Stimulated activated naive CD4-positive, alpha-beta T cell treated with Interleukin-2 at 50 U/mL for 16 hours (primary cell): ENCODE results near the gene MEGF6.

ENCODE experiments used
- DNase-seq: peaks from one replicate; lab custom pipeline; 2025; lab: John Stamatoyannopoulos, UW

Gene MEGF6

DNA sequence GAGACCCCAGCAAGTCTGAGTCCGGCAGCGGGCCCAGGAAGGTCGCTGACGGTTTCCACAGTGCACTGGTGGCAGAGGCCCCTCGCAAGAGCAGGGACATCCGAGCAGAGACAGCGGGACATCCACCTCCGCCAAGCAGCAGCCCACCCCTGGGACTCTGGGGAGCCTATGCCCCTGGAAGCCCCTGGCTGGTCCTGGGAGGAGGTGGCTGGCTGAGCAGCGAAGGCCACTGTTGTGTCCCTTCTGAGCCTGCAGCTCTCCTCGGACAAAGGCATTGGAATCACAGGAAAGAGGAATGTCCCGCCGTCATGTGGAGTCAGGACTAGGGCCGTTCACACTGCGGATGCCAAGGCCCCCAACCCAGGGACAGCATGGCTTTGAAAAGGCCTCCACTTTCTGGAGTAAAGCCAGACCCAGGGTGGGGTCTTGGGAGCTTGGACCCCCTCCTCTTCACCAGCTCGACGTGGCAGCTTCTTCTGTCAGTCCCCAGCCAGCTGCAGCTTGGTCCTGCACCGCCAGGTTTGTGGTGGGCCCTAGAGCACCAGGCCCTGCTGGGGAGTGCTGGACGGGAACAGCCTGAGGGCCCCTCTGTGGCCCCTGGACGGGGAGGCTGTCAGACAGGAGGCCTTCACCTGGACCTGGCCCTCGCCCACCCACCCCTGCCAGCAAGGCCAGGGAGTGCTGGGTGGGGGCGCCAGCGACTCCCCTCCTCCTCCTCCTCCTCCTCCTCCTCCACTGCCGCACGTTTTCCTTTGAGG is 1.4 kb downstream of the MEGF6 start:
- no peak for DNase-seq

GRCh38 chr1:3609016-3609768 is 2.1 kb downstream of the MEGF6 start:
- DNase-seq, result no peak

- DNase-seq, result no peak
Observed at GRCh38 chr1:3608154-3608553, 3.2 kb downstream of the MEGF6 start.

GRCh38 chr1:3607703-3608065 is 3.6 kb downstream of the MEGF6 start:
- no peak for DNase-seq

GRCh38 chr1:3606779-3607702 is 4.3 kb downstream of the MEGF6 start:
- no peak for DNase-seq

- no peak for DNase-seq
Observed at GRCh38 chr1:3604997-3605823, 6.1 kb downstream of the MEGF6 start.

DNA sequence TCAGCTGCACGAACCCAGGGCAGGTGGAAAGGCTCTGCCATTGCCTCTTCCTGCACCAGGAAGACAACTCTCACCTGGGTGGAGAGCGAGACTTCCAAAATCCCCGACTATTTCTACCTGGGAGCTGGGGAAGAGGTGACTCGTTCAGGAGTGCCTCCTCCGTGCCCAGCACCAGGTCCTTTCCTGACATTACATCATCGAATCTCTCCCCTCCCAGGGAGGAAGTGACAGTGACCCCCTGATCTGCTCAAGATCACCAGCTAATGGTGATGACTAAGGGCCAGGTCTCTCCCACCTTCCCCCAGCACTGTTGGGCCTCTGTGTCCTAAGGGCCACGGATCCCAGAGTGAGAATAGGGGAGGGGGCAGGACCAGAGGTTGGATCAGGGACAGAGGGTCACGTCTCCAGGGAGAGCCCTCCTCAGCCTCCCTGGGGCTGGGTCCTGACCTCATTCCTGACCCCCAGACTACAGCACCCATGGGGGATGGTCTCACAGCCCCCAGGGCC is 6.8 kb downstream of the MEGF6 start:
- DNase-seq, result no peak

GRCh38 chr1:3603571-3604467 is 7.5 kb downstream of the MEGF6 start:
- DNase-seq, result no peak

DNA sequence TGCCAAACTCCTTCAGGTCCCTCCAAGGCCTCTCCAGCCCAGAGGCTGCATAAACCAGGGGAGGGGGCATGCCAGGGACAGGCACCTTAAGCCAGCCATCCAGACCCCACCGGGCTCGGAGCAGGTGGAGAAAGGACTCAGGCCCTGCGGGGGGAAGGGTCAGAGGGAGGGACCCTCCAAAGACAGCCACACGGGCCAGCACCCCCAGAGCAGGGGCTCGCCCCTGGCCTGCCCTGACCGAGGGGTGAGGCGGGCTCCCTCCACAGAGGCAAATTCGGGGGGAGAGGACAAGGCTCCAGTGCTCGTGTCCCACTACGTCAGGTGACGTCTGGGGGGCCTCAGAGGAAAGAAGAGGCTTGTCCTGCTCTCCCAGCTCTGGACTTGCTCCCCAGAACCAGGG is 8.2 kb downstream of the MEGF6 start:
- no peak for DNase-seq

- DNase-seq, result no peak
Observed at GRCh38 chr1:3602375-3602774, 8.9 kb downstream of the MEGF6 start.

DNA sequence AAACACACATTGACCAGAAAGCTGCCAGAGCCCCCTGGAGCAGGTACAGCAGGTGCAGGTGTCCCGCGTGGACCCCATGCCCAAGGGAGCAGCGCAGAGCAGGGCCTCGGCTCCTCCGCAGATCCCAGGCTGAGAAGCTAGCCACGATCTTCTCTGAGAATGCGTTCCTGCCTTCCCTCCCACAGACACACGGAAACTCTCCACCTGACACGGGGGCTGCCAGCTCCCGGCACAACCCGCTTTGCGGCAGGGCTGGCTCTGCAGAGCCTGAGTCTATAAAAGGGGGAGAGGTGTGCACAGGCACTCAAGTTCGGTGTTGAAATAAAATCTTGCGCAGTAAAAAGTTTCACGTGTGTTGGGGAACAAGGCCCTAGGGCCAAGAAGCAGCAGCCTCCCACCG is 9.6 kb downstream of the MEGF6 start:
- DNase-seq, result no peak

GRCh38 chr1:3600354-3600753 is 11.0 kb downstream of the MEGF6 start:
- DNase-seq, result no peak

DNA sequence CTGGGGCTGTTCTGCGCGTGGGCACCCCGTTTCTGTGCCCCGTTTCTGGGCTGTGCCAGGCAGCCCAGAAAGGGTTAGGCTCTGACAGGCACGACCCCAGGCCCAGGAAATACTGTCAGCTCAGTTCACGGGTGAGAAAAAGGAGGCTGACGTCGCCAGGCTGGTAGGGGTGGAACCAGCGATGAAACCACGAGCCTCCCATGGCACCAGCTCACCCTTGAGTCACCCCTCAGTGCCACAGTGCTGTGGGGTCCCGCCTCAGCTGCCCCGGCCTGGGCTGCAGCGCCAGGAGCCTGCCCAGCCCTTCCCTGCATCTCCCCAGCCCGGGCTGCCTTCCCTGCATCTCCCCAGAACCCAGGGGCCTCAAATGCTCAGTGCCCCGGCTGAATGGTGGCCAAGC is 11.5 kb downstream of the MEGF6 start:
- DNase-seq, result no peak

DNA sequence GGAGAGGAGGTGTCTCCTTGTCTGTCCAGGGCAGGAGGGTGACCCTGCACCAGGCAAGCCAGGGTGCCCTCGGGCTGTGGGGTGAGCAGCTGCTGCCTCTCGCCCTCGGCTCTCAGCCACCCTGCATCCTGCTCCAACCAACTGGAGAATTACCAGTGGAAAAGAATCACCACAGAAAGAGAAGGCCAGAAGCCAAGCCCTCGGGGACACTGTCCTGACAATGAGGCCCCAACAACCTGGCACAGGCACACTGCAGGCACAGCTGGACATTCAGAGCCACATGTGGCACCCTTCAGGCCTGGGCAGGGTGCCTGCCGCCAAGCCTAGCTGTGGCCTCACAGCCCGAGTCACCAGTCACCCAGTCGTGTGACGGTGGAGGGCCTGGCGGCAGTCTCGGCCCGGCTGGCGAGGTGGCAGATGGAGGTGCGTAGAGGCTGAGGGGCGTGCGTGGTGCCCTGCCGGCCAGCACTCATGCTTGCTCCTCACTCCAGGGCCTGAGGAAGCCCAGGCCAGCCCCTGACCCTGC is 12.0 kb downstream of the MEGF6 start:
- DNase-seq, result no peak

GRCh38 chr1:3598522-3599285 is 12.6 kb downstream of the MEGF6 start:
- DNase-seq, result no peak

DNA sequence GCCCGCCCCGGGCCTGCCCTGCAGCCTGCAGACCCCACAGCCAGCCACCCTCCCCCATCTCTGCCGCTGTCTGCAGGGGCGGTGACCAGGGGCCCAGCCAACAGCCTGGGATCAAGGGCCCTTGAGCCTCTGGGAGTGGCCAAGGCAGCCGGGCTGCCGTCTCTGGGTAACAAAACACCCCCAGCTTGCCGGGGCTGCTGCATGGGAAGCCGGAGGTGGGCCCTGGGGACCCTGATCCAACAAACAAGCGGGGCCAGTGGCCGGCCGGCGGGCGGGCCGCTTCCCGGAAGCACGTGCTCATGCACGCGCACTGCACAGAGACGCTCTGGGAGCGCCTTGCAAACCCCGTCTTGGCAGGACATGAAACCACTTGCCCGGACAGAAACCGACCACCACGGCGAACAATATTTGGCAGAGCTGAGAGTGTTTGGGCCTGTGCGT is 13.2 kb downstream of the MEGF6 start:
- no peak for DNase-seq

GRCh38 chr1:3597599-3597964 is 13.7 kb downstream of the MEGF6 start:
- DNase-seq, result no peak

DNA sequence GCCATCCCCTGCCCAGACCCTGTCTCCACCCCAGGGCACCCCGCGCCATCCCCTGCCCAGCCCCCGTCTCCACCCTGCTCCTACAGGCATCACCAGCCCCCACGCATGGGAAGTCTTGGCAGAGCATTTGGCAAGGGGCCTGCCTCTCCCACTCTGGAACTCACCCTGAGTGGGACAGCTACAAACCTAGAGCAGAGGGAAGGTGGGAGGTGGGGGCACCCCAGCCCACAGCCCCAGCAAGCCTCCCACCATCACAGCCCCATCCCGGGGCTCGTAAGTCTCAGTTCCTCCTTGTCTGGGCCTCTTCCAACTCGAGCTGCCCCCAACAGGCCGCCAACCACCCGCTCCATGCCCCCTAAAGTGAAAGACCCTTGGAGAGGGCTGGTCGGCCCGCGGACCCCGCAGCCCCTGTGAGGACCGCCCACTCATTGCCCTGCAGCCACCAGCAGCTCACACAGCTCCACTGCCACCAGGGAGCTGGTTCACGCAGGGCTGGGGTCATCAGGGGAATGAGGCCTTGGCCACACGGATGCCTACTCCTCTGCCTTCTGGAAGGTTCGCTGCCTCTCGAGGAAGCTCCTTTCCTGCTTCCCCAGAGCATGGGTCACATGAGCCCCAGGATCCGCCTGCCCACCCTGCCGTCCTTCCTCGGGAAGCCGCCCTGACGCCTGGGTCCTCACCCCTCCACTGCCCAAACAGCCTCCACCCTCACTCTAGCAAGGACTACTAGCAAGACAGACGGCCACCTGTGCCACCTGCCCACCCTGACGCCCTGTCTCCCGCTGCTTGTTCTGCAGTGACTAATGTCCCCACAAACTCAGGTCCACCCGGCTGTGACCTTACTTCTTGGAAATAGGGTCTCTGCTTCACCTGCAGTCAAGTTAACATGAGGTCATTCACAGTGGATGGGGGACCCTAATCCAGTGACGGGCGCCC is 14.4 kb downstream of the MEGF6 start:
- DNase-seq, result no peak
